CD14-positive monocyte (primary cell): Measurements from ENCODE around the gene SLC35F3. TPM values are rescaled to one million over a fixed set of nuclear protein-coding genes. Genes with fewer than 3 reads are reported as not detected.

Experiments
- DNase-seq, 3 donors: peaks; one replicate each; pipeline ENCODE4 v3.0.0-alpha.2; 2011 to 2022
- H2AFZ ChIP-seq: 2 replicates; pipeline ENCODE4 v1.6.0; 2012; ENCODE audit warnings: mild to moderate bottlenecking, low read depth, low read length, inconsistent platforms; ENCODE audit not compliant: insufficient read depth, poor library complexity, severe bottlenecking
- H3K27ac ChIP-seq, 2 donors: 1 replicate in 1 of 2; 2 replicates in 1 of 2; pipeline ENCODE4 v1.5.1; 2012 to 2013; ENCODE audit warnings: low read length in 2 of 2, control low read depth in 1 of 2, inconsistent platforms in 1 of 2, low read depth in 1 of 2, mild to moderate bottlenecking in 1 of 2
- H3K27me3 ChIP-seq, 2 donors: one replicate each; pipeline versions ENCODE4 v1.6.0 to v1.6.1; 2011 to 2013; ENCODE audit warnings: low read length in 2 of 2; ENCODE audit not compliant: control insufficient read depth in 2 of 2, insufficient read depth in 2 of 2
- H3K36me3 ChIP-seq, 2 donors: replicated peaks in 1 of 2; 1 replicate in 1 of 2; 2 replicates in 1 of 2; pipeline versions ENCODE4 v1.5.1 to v1.6.1; 2012 to 2013; ENCODE audit warnings: low read length in 2 of 2, control low read depth in 1 of 2, inconsistent platforms in 1 of 2, mild to moderate bottlenecking in 1 of 2; ENCODE audit not compliant: insufficient read depth in 2 of 2, control insufficient read depth in 1 of 2
- H3K4me1 ChIP-seq, 2 donors: 1 replicate in 1 of 2; 2 replicates in 1 of 2; pipeline versions ENCODE4 v1.5.1 to v1.6.1; 2012 to 2013; ENCODE audit warnings: low read length in 2 of 2, control low read depth in 1 of 2, inconsistent platforms in 1 of 2, mild to moderate bottlenecking in 1 of 2, moderate library complexity in 1 of 2; ENCODE audit not compliant: insufficient read depth in 2 of 2, control insufficient read depth in 1 of 2
- H3K4me2 ChIP-seq: replicated peaks from 2 replicates; pipeline ENCODE3; 2012; ENCODE audit warnings: low read length, moderate library complexity, mild to moderate bottlenecking; ENCODE audit not compliant: poor library complexity, severe bottlenecking; ENCODE audit errors: extremely low read depth
- H3K4me3 ChIP-seq, 3 experiments: fragments of 200-600 bp in 1 of 3; sonication (generic) in 1 of 3; replicated peaks in 1 of 3; 1 replicate in 2 of 3; 2 replicates in 1 of 3; pipeline ENCODE4 v1.5.1; 2011 to 2013; ENCODE audit warnings: low read length in 3 of 3, mild to moderate bottlenecking in 3 of 3, control low read depth in 2 of 3, low read depth in 2 of 3, inconsistent platforms in 1 of 3, moderate library complexity in 1 of 3
- H3K79me2 ChIP-seq: 2 replicates; pipeline ENCODE4 v1.6.0; 2012; ENCODE audit warnings: mild to moderate bottlenecking, control low read depth, inconsistent platforms, low read length, moderate library complexity; ENCODE audit not compliant: insufficient read depth
- H3K9ac ChIP-seq: 2 replicates; pipeline ENCODE4 v1.6.0; 2017; ENCODE audit warnings: low read length, mild to moderate bottlenecking; ENCODE audit not compliant: insufficient read depth, poor library complexity, severe bottlenecking
- H3K9me3 ChIP-seq, 2 donors: replicated peaks in 1 of 2; 1 replicate in 1 of 2; 2 replicates in 1 of 2; pipeline versions ENCODE4 v1.5.1 to v1.6.1; 2012 to 2013; ENCODE audit warnings: low read length in 2 of 2, control low read depth in 1 of 2; ENCODE audit not compliant: control insufficient read depth in 1 of 2, insufficient read depth in 1 of 2
- H4K20me1 ChIP-seq: 2 replicates; pipeline ENCODE4 v1.6.0; 2012; ENCODE audit warnings: mild to moderate bottlenecking, low read length, control low read depth, moderate library complexity; ENCODE audit not compliant: insufficient read depth
- H3K27ac Mint-ChIP-seq, 7 donors: one replicate each; pipeline ENCODE4 v1.8.0; 2020; ENCODE audit warnings: mild to moderate bottlenecking in 7 of 7, mixed read lengths in 7 of 7, moderate library complexity in 6 of 7, inconsistent platforms in 2 of 7
- H3K27me3 Mint-ChIP-seq, 3 donors: one replicate each; pipeline ENCODE4 v1.8.0; 2021 to 2022; ENCODE audit warnings: low read depth in 3 of 3, mild to moderate bottlenecking in 3 of 3, mixed read lengths in 3 of 3, moderate library complexity in 3 of 3, inconsistent platforms in 1 of 3
- H3K36me3 Mint-ChIP-seq, 2 donors: one replicate each; pipeline ENCODE4 v1.8.0; 2020; ENCODE audit warnings: mixed read lengths in 2 of 2, inconsistent platforms in 1 of 2, mild to moderate bottlenecking in 1 of 2
- H3K4me1 Mint-ChIP-seq: one replicate; pipeline ENCODE4 v1.8.0; 2020; ENCODE audit warnings: mild to moderate bottlenecking, mixed read lengths
- H3K4me3 Mint-ChIP-seq, 2 donors: one replicate each; pipeline ENCODE4 v1.8.0; 2020; ENCODE audit warnings: mild to moderate bottlenecking in 2 of 2, mixed read lengths in 2 of 2, moderate library complexity in 1 of 2
- H3K9me3 Mint-ChIP-seq, 7 donors: one replicate each; pipeline ENCODE4 v1.8.0; 2020 to 2022; ENCODE audit warnings: mixed read lengths in 7 of 7, mild to moderate bottlenecking in 6 of 7, moderate library complexity in 6 of 7, inconsistent platforms in 2 of 7
- CTCF ChIP-seq: fragments of 200-600 bp; IDR thresholded peaks from one replicate; pipeline ENCODE4 v1.8.0; 2022; ENCODE audit warnings: antibody characterized with exemption, mild to moderate bottlenecking
- WGBS: methylation state at CpG from one replicate; pipeline ENCODE4 v1.1.5; 2013; ENCODE audit warnings: missing lambda C conversion rate; ENCODE audit not compliant: insufficient coverage; 5-methylcytosine and 5-hydroxymethylcytosine counted together
- intact Hi-C, 2 donors: fragments of 100-400 bp; cut with micrococcal nuclease; formaldehyde crosslinking; loops; one replicate each; pipeline versions ENCODE4 v1.15.0 to v1.15.1; 2023
- polyA plus RNA-seq, 3 donors: library from polyadenylated mRNA; depleted of rRNA in 1 of 3; unstranded in 2 of 3; stranded (reverse) in 1 of 3; fragments of 300-500 nt in 2 of 3; fragments of >200 nt in 1 of 3; fragmentation: Illumina TruSeq in 2 of 3; gene quantifications; 1 replicate in 2 of 3; 2 replicates in 1 of 3; pipeline ENCODE4 v1.2.3, GENCODE V29; 2012 to 2021

Gene SLC35F3
- polyA plus RNA-seq, 3 donors, result 0.17 to 0.78 TPM; not detected in 1

GRCh38 chr1:234237393-234237792, 332.9 kb downstream of the SLC35F3 start:
- Histone ChIP-seq H2AFZ (no peak overlapping the region), H3K4me2 (no peak overlapping the region), H3K9me3 (no peaks in the 10 kb centered on the region), H3K27ac (no peak overlapping the region), H3K9ac (no peak overlapping the region), H3K4me3 (no peak overlapping the region), H3K27me3 (no peaks in the 10 kb centered on the region), H3K4me1 (no peaks in the 10 kb centered on the region), H3K36me3 (no peaks in the 10 kb centered on the region), H4K20me1 (no peaks in the 10 kb centered on the region), H3K79me2 (no peaks in the 10 kb centered on the region)
- Mint-ChIP-seq H3K4me3 (no peak overlapping the region), H3K27ac (no peak overlapping the region), H3K36me3 (no peaks in the 10 kb centered on the region), H3K27me3 (peaks cover under 1 to 12% (median 8%) of the 10 kb centered on the region in 3 donors), H3K9me3 (peaks cover 0 to 2% (median 0%) of the 10 kb centered on the region in 7 donors), H3K4me1 (no peaks in the 10 kb centered on the region)
- intact Hi-C loops, result no loop called here
- no peak for DNase-seq
- 100% methylated on average over 1 of the region's 2 CpGs for WGBS
- no peak for TF ChIP-seq CTCF

- Mint-ChIP-seq H3K4me1 (no peaks in the 10 kb centered on the region), H3K4me3 (no peak overlapping the region), H3K9me3 (peaks cover 0 to 2% (median 0%) of the 10 kb centered on the region in 7 donors), H3K27me3 (peaks cover 0 to 12% (median 8%) of the 10 kb centered on the region in 3 donors), H3K36me3 (no peaks in the 10 kb centered on the region), H3K27ac (no peak overlapping the region)
- WGBS, result no CpG with 5 or more reads among the region's 1 CpG
- Histone ChIP-seq H3K4me2 (no peak overlapping the region), H3K4me3 (no peak overlapping the region), H3K79me2 (no peaks in the 10 kb centered on the region), H3K4me1 (peaks cover 0 to under 1% of the 10 kb centered on the region in 2 donors), H3K36me3 (no peaks in the 10 kb centered on the region), H3K9ac (no peak overlapping the region), H3K27ac (no peak overlapping the region), H4K20me1 (no peaks in the 10 kb centered on the region), H3K9me3 (no peaks in the 10 kb centered on the region), H3K27me3 (no peaks in the 10 kb centered on the region), H2AFZ (no peak overlapping the region)
- TF ChIP-seq CTCF, result no peak
- intact Hi-C loops, result no loop called here
- no peak for DNase-seq
Measured at GRCh38 chr1:234238060-234238459, 333.6 kb downstream of the SLC35F3 start.
